ENCODE data around the gene MGAT4C.

DNA sequence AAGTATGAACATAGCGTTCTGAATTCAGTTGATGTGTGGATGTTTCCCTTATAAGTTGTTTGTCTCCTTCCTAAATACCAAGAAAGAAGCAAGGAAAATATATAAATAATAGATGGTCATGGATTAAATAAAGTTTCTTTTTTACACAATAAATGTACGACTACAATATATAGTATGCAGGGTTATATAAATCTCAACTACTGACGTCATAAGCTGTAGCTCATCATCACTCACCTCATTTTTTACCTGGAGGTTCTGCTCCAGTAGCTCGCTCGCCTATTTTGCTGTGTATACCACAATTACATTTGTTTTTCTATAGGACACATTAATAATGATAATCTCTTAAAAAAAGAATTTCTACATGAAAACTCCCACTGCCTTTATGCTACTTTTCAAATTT lies 272.6 kb downstream of the MGAT4C start:
- TF ChIP-seq CTCF (IDR thresholded peaks at IDR 0.05), result no peak
- no peak for TF ChIP-seq EP300 (IDR thresholded peaks at IDR 0.05)

Measured in tibial nerve (tissue), 4 donors.